22Rv1 (cell line): ENCODE measurements around the gene ITCH.

Experiments used
- H3K27ac ChIP-seq: fragments of 450-650 bp; 2 replicates; pipeline ENCODE4 v1.5.1; 2017
- CTCF ChIP-seq: fragments of 450-650 bp; IDR thresholded peaks from 2 replicates; pipeline ENCODE4 v1.5.1; 2017; ENCODE audit warnings: mild to moderate bottlenecking
- ZFX ChIP-seq: fragments of 450-650 bp; IDR thresholded peaks from 2 replicates; pipeline ENCODE4 v1.6.1; 2017; ENCODE audit warnings: antibody characterized with exemption, borderline replicate concordance

The ITCH gene

GRCh38 chr20:34560614-34561013, 197.5 kb downstream of the ITCH start:
- TF ChIP-seq CTCF (no peak), ZFX (no peak)
- H3K27ac ChIP-seq: no peak overlapping the region
